HG03342 (cell line): Measurements from ENCODE around the gene ATP8B3.

ENCODE experiments used
- ATAC-seq: cut with Tn5 transposase; IDR thresholded peaks from one replicate; pipeline ENCODE4 v1.9.1; 2021; ENCODE audit warnings: mild to moderate bottlenecking, moderate library complexity; ENCODE audit not compliant: unreplicated experiment

Gene ATP8B3

DNA sequence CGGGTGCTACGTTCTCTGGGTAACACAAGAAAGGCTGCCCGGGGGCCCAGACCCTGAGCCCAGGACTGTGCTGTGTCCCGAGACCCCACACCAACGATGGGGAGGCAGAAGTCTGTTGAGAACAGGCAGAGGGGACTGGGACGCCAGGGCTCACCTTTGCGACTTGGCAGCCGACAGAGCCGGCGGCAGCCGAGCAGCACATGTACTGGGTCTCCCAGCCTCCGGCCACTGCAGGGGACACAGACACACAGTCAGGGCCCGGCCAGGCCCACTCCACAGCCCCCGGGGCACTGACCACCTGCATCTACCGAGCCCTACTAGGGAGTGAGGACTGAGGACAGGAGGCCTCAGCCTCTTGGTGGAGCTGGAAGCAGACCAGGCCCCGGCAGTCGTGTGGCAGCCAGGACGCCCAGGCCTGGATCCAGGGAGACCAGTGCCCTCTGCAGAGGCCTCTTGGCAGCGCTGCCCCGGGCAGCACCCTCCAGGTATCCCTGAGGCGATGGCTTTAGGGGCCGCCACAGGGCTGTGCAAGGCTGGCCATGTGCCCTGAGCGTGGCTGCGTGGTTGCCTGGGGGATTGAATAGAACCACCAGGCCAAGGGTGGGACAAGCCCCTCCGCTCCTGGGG lies 5.6 kb upstream of the ATP8B3 start:
- no peak for ATAC-seq

DNA sequence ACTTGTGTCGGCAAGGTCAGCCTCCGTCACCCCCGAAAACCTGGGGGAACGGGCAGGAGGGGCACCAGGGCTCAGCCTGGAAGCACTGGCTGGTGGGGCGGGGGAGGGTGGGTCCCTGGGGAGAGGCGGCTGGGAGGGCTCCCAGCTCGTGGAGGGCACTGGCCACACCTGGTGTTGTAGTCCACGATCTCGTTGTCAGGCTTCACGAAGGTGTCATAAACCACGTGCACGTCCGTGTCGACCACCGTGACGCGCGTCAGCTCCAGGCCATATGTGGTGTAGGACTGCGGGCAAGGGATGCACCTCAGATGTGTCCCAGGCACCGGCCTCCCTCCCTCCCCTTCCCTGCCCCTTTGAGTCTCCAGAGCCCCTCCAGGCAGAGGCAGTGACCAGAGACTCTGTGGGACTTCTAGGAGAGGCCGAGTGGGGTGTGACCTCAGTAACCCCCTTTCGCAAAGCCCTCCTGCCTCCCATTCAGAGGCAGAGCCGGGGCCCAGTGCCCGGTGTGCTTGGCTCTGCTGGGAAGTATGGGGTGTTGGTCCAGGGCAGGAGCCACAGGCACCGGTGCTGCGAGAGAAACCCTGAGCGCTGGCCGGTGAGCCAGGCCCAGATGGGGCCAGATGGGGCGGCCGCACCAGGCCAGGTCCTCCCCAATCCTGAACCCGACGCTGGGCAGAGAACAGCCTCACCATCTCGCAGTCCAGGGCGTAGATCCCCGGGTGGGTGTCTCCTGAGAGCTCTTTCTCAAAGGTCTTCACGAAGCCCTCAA lies 4.6 kb upstream of the ATP8B3 start:
- ATAC-seq = no peak

DNA sequence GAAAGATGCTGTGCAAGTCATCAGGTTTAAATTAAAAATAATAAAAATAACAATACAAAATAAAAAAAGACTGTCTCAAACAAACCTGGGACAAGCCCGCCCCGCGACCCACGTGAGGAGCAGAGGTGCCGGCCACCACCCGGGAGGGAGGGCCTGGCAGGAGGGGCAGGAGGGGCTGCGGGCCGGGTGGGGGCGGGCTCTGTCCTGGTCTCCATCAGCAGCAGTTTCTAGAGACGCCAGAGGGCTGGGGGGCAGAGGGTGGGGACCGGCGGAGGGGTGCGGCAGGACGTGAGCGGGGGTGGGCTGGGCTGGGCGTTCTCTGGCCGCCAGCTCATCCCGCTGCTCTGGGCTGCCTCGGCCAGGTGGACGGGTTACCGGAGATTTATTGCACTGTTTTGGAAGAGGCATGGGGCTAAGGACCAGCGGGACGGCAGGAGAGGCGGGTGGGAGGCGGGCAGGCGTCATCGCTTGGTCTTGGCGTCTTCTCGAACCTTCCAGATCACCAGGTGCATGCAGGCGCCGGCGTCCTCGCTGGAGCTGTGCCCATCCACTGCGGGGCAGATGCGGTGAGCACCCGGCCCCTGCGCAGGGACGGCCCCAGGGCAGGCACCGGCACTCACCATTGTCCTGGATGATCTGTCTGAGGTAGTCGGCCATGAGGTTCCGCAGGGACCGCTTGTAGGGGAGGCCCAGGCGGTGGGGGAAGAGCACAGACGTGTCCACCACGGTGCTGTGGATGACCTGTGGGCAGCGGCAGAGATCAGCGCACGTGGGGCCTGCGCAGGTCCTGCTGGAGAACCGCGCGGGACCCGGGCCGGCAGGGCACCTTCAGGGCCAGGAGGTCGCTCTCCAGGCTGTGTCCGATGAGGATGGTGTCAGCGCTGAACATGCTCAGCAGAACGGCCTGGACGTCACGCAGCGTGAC lies 3.8 kb upstream of the ATP8B3 start:
- no peak for ATAC-seq

DNA sequence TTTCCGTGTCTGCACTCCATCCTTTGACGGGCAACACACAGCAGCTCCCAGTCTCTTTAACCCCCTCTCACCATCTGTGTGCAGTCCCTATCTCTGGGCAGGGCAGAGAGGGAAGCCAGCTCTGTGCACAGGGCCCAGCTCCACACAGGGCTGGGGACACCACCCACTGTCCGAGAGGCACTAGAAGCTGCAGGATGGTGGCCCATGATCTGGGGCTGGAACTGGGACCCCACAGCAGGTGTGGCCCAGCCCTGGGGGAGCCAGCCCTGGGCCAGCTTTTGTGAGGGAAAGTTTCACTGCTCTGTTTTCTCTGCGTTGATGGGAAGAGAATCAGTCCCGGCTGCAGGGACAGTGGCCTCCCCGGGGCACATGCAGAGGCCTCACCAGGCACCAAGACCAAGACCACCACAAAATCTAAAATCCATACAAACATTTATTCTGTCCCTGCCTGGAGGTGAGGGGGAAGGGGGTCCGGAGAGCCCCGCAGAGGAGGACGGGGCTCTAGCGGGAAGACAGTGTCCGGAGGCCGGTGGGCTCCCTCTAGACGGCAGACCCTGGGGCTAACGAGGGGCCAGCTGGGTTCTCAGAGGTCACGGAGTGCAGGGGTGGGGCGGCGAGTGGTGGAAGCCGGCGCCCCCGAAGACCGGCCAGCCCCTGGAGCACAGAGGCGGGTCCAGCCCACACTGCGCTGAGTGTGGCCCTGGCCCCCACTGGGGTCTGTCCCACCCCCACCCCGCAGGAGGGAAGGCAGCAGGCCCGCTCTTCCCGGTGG lies 2.9 kb upstream of the ATP8B3 start:
- no peak for ATAC-seq

- ATAC-seq = no peak
These were observed 2.3 kb upstream of the ATP8B3 start for GRCh38 chr19:1814391-1814790.

GRCh38 chr19:1813192-1814182 lies 1.4 kb upstream of the ATP8B3 start:
- ATAC-seq = no peak

- peak; percentile 69 for ATAC-seq
These were observed 533 bp upstream of the ATP8B3 start for GRCh38 chr19:1812426-1813191.

DNA sequence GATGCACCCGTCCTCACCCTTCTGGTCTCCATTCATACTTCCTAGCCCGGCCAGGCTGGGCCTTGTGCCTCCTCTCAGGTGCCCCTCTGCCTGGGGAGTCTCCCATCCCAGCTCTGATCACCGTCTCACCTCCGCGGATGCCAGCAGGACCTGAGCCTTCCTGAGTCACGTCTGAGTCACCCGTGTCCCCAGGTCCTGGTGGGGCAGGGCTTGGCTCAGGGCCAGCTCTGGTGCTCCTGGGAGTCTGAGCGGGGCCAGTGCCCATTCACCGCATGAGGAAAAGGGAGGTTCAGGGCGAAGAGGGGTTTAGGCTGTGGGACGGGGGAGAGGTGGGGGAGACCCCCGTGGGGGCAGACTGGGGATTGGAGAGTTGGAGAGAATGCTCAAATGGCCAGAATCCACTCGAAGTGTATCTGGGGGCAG lies 593 bp downstream of the ATP8B3 start:
- ATAC-seq = no peak

DNA sequence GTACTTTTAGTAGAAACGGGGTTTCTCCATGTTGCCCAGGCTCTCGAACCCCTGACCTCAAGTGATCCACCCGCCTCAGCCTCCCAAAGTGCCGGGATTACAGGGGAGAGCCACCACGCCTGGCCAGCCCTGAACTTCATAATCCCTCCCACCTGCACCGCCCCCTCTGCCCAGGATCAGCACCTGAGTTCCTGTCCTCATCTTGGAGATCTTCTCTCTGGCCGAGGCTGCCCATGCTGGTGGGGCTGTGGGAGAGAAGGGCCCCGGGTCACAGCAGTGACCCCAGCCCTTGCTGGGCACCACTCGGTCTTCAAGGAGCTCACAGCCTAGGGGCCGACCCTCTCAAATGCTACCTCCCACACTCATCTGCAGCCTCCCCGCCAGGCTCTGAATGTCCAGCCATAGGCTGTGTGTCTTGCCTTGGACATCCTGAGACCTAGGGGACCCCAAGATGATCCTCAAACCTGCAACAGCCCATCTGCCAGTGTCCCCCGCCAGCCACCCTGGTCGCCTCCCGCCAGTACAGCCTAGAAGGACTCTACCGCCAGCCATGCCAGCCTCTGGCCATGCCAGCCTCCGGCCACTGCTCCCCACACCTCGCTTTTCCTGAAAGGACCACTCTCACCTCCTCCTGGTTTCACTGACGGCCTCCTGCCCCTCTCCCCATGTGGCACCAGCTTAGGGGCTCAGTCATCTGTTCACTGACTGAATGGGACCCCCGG lies 1.5 kb downstream of the ATP8B3 start:
- no peak for ATAC-seq

DNA sequence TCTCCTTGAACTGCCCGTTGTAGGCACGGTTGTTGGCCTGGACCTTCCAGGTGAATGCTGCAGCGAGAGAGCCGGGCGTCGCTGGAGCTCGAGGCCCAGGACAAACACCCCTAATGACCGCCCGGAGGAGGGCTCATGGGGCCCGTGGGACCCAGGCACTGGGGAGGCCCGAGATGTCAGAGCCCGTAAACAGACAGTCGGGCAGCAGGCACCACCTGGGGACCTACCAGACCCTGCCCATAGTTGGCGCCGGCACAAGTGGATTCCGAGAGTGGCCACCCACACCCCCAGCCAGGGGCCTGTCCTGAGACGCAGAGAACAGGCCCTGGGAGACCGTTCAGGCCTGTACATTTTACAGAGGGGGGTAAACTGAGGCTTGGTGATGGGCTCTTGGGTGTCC lies 2.4 kb downstream of the ATP8B3 start:
- no peak for ATAC-seq

DNA sequence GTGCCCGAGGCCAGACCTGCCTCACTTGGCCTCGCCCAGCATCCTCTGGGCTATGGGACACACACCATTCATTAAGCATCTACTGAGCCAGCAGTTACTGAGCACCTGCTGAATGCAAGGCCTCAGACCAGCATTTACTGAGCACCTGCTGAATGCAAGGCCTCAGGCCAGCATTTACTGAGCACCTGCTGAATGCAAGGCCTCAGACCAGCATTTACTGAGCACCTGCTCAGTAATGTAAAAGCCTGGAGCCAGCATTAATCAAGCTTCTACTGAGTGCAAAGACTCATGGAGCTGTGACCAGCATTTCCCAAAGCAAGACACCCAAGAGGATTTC lies 3.7 kb downstream of the ATP8B3 start:
- no peak for ATAC-seq

DNA sequence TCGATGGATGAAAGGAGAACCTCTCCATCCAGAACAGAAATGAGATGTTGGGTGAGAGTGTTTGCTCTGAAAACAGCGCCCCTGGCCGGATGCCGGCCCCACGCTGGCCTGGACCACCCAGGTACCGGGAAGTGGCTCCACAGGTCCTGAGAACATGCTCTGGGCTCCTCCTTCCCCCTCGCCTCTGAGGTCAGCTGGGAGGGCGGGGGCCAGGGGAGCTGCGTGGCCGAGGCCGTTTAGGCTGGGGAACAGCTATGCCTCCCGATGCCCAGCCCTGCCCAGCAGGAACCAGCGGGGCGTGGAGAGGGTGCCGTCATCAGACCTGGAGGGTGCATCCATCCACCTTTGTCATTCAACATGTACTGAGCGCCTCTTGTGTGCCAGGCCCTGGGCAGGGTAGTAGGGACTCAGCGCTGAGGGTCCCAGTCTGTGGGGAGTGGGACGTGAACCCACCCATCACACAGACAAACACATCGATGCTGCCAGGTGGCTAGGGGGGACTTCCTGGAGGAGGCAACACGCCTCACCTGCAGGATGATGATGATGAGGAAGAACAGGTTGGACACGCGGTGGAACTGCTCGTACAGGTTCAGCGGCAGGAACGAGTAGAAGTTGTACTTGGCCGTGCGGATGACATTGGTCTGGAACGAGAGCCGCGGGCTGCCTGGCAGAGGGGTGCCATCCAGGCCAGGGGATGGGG lies 4.2 kb downstream of the ATP8B3 start:
- ATAC-seq = no peak

- ATAC-seq = no peak
These were observed 4.9 kb downstream of the ATP8B3 start for GRCh38 chr19:1807030-1807694.

GRCh38 chr19:1806184-1807029 lies 5.7 kb downstream of the ATP8B3 start:
- no peak for ATAC-seq

GRCh38 chr19:1805401-1806183 lies 6.5 kb downstream of the ATP8B3 start:
- ATAC-seq = no peak

DNA sequence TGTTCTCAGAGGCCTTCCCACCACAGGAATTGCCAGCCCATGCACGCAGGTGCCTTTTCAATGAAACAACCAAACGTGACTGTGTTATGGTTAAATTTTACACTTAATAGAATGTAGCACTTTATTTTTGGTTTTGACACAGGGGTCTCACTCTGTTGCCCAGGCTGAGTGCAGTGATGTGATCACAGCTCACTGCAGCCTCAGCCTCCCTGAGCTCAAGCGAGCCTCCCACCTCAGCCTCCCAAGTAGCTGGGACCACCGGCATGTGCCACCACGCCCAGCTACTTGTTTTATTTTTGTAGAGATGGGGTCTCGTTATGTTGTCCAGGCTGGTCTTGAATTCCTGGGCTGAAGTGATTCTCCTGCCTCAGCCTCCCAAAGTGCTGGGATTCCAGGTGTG lies 7.2 kb downstream of the ATP8B3 start:
- no peak for ATAC-seq
